Daoy (cell line): ENCODE data around the gene ZC3HAV1L. TPM values are rescaled to one million over a fixed set of nuclear protein-coding genes. Genes with fewer than 3 reads are reported as not detected.
A peak's percentile ranks its signal among the peaks of the same experiment; 100 is the strongest.
"Not testable (repeated sequence)": the region's sequence is repeated elsewhere in the genome, so short reads cannot be mapped to it uniquely, and the experiment has no call there.

Experiments
- DNase-seq: peaks from one replicate; pipeline ENCODE4 v3.0.0-alpha.2; 2015; ENCODE audit warnings: low read depth
- total RNA-seq: library from RNA; depleted of rRNA; stranded (reverse); fragments of >200 nt; shearing (Covaris generic); gene quantifications from 2 replicates; pipeline ENCODE4 v1.2.3, GENCODE V29; 2014; rRNA removed

The ZC3HAV1L gene
- total RNA-seq, 1 experiment from 2014 or later = 7.9 TPM

- no peak for DNase-seq
Observed at GRCh38 chr7:139018910-139019309, 16.9 kb downstream of the ZC3HAV1L start.

DNA sequence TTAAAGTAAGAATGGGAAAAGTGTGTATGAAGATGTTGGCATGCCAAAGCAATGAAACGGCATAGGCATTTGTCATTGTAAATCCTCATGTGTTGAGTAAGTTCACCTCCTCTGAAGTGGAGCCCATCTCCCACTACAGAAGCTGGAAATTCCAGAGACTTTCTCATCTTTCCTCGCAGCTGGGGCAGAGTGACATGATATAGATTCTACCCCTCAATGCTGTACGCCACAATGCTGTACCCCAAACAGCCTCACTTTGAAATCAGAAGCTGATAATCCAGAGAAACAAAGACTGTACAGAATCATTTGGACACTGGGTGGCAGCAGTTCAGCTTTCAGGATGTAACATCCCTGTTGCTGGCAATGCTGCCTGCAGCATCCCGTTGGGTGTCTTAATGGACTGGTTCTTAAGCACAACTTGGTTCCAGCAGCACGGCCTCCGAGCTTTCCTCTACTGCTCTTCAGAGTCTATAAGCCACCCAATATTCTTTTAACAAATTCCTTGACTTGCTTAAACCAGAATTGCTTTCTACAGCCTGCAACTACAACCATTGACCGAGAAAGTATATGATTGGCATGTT, 18.8 kb downstream of the ZC3HAV1L start:
- DNase-seq = peak; percentile 68

DNA sequence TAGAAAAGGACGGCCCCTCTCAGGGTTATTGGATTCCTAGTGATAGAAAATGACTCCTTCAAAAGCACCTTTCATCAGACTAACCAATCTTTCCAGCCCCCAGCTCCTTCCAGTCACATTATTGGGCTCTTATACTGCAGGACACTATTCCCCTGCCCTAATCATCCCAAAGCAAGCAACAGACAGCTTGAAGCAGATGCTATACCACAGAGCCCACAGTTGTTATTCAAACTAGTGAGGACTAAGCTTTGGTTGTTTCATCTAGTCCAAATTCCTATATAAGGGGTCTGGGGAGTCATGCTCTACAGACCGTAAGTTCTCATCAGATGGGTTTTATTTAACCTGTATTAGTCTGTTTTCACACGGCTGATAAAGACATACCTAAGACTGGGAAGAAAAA, 24.5 kb downstream of the ZC3HAV1L start:
- no peak for DNase-seq

- no peak for DNase-seq
Observed at GRCh38 chr7:139004321-139005090, 31.3 kb downstream of the ZC3HAV1L start.

GRCh38 chr7:138999414-138999813, 36.4 kb downstream of the ZC3HAV1L start:
- no peak for DNase-seq

- DNase-seq = no peak
Observed at GRCh38 chr7:138992052-138992531, 43.8 kb downstream of the ZC3HAV1L start.

GRCh38 chr7:138987686-138988085, 48.2 kb downstream of the ZC3HAV1L start:
- DNase-seq = no peak

DNA sequence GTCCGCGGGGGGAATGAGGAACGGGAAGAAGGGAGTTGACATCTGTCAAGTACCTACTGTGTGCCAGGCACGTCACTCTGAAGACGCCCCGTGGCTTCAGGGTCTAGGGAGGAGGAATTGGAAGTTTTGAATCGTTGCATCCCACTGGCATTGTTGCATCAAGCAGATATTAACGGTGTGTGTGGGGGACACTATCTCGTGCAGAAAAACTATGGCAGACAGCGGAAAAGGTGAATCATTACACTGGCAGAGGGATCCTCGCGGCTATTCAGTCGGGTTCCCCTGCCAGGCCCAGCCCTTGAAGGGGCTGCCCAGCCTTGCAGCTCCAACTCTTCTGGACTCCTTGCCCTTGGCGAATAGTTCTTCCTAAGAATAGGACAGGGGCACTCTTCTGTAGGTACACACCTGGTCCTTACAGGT, 53.6 kb downstream of the ZC3HAV1L start:
- peak; percentile 11 for DNase-seq

- DNase-seq = peak; percentile 85
Observed at GRCh38 chr7:138981332-138982203, 54.3 kb downstream of the ZC3HAV1L start, which contains the start of gene KIAA1549. Gene KIAA1549 (minus strand): TSS chr7:138981389. CDS start chr7:138981269, 120 bp downstream.

DNA sequence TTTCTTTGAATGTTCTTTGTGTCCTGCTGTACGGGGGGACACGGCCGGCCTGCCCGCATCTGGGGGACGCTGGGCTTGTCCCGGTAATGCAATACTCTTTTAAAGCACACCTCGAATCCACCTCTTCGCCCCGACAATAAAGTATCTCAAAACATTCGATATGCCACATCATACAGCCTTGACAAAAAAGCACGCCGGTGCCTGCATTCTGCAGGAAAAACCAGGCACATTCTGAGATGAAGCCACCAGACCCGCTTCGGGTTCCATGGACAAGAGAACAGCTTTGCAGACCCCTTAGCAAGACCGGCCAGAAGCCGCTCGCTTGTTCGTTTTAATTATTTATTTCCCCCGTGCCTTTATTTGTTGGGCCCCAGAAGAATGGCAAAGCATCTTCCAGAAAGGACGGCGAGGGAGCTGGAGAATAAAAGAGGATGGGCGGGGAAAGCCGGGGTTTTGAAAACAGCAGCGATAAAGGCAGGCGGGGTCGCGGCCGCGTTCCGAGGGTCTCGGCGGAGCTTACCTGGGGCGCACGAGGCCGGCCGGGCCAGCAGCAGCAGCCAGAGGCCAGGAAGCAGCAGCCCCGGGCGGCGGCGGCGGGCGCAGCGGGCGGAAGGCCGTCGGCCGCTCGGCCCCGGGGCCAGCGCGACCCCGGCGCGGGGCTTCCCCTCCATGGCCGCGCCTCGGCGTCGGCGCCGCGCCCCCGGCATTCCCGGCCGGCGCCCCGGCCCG, 55.1 kb downstream of the ZC3HAV1L start:
- DNase-seq = no peak

DNA sequence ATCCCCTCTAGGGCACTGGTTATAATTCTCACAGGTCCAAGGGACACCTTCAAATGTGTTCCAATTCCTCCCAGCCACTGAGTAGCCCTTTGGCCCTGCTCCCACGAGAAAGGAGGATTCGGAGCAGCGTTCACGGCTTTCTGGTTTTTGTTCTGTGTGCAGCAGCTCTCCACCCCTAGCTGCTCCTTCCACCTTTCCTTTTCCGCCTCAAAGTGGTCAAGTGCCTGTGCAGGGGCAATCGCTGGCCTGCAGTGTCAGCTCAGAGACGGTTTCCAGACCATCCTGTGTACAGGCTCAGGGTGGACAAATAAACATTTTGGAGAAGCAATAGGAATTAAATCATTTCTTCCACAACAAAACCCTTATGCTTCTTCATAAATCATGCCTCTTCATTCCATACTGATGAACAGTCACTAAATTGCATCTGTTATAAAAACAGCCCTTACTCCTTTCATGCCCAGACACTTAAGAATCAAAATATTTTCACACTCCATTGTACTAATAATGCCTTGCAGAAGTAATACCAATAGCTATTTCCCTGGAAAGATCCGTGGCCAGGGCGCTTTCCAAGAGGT, 55.8 kb downstream of the ZC3HAV1L start:
- no peak for DNase-seq

GRCh38 chr7:138979226-138979979, 56.4 kb downstream of the ZC3HAV1L start:
- no peak for DNase-seq

- DNase-seq = no peak
Observed at GRCh38 chr7:138978541-138979184, 57.2 kb downstream of the ZC3HAV1L start.

DNA sequence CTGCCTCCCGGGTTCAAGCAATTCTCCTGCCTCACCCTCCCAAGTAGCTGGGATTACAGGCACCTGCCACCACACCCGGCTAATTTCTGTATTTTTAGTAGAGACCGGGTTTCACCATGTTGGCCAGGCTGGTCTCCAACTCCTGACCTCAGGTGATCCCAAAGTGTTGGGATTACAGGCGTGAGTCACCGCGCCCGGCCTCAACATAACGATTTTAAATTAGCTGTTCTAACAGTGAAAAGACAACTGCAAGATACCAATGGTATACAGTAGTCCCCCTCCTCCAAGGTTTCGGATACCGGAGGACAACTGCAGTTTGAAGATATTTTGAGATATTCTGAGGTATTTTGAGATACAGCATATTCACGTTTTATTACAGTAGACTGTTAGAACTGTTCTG, 59.7 kb downstream of the ZC3HAV1L start:
- not testable (repeated sequence) for DNase-seq

Other genes starting within 250 kb of the ZC3HAV1L start
- not detected in 2 replicates for gene TMEM213, start 238.0 kb downstream of the ZC3HAV1L start, total RNA-seq
- 0.63 TPM in 1 of 2 replicates, not detected in the other for gene ATP6V0A4, start 237.8 kb downstream of the ZC3HAV1L start, total RNA-seq
- 1.8 and 2.0 TPM in 2 replicates for gene KIAA1549, start 54.7 kb downstream of the ZC3HAV1L start, total RNA-seq
- 51.8 and 52.6 TPM in 2 replicates for gene ZC3HAV1, start 73.7 kb upstream of the ZC3HAV1L start, total RNA-seq
- gene UBN2, start 195.2 kb upstream of the ZC3HAV1L start, total RNA-seq = 2.1 and 2.9 TPM in 2 replicates